ENCODE results near the gene MED12L. TPM values are rescaled to one million over a fixed set of nuclear protein-coding genes. Genes with fewer than 3 reads are reported as not detected.

MED12L gene
- total RNA-seq, 4 donors from 2014 or later = 1.6 to 23.7 (median 4.0) TPM

DNA sequence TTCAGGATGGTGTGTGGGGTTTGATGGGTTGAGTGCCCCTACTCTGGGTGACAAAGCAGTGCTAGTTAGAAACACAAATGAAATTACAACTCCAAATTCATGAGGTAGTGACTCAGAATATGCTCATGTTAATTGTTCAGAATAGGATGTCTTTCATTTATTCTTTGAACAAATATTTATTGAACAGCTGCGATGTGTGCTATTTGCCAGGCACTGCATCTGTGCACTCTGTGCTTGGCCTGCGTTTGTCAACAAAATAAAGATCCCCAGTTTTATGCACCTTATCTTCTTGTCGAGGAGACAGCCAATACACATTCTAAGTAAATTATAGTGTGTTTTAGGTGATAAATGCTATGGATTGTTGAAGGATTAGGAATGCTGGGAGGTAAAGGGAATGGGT is 27.3 kb downstream of the MED12L start:
- Histone ChIP-seq H3K9me3 (no peaks in the 10 kb centered on the region), H3K4me3 (replicated peaks in 1 of 3) (no peak overlapping the region), H3K27me3 (no peaks in the 10 kb centered on the region), H3K27ac (no peak overlapping the region), H3K36me3 (no peaks in the 10 kb centered on the region), H3K4me1 (no peaks in the 10 kb centered on the region)
- no peak for DNase-seq
- TF ChIP-seq POLR2A (IDR thresholded peaks at IDR 0.05) = no peak
- TF ChIP-seq, protein P1, sequence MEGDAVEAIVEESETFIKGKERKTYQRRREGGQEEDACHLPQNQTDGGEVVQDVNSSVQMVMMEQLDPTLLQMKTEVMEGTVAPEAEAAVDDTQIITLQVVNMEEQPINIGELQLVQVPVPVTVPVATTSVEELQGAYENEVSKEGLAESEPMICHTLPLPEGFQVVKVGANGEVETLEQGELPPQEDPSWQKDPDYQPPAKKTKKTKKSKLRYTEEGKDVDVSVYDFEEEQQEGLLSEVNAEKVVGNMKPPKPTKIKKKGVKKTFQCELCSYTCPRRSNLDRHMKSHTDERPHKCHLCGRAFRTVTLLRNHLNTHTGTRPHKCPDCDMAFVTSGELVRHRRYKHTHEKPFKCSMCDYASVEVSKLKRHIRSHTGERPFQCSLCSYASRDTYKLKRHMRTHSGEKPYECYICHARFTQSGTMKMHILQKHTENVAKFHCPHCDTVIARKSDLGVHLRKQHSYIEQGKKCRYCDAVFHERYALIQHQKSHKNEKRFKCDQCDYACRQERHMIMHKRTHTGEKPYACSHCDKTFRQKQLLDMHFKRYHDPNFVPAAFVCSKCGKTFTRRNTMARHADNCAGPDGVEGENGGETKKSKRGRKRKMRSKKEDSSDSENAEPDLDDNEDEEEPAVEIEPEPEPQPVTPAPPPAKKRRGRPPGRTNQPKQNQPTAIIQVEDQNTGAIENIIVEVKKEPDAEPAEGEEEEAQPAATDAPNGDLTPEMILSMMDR (IDR thresholded peaks at IDR 0.05) = no peak
- intact Hi-C loops (cut with DNase I) = no loop called here
- 91 to 93% methylated on average over 3 of the region's 3 CpGs for WGBS, 2 donors

DNA sequence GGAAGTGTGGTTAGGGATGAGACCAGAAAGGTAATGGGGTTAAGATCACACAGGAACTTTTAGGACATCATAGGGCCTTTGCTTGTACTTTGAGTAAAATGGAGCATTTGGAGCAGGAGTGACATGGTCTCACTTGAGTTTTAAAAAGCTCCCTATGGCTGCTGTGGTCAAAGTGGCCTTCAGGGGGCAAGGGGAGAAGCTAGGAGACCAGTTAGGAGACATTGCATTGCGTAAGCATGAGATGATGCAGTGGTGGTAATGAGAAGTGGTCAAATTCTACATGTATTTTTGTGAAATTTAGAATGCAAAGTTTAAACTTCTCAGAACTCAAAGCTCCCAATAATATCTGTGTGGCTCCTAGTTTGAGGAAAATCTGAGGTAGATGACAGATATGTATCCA is 27.9 kb downstream of the MED12L start:
- Histone ChIP-seq H3K27me3 (no peaks in the 10 kb centered on the region), H3K36me3 (no peaks in the 10 kb centered on the region), H3K4me1 (no peaks in the 10 kb centered on the region), H3K27ac (no peak overlapping the region), H3K4me3 (replicated peaks in 1 of 3) (no peak overlapping the region), H3K9me3 (no peaks in the 10 kb centered on the region)
- TF ChIP-seq, protein P1 (IDR thresholded peaks at IDR 0.05) = no peak
- TF ChIP-seq POLR2A (IDR thresholded peaks at IDR 0.05) = no peak
- intact Hi-C loops (cut with DNase I) = no loop called here
- DNase-seq = no peak
- WGBS, 2 donors = 90 to 94% methylated on average over 1 of the region's 1 CpG

DNA sequence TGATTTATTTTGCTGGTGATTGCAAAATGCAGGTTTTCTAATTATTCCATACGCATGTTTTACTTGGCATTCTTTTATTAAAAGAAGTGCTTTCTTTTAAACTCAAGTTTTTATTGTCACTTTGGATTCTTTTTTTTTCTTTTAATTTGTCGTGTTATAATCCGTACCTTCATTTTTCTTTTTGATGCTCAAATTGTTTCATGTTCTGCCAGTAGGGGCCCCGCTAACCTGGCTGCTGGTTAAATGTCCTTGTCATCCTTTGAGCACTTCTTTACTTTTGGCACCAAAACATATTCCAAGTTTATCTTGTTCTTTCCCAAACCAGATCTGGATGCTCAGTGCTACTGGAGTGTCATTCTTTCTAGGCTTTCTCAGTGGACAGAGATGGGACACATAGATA is 31.6 kb downstream of the MED12L start:
- Histone ChIP-seq H3K27me3 (no peaks in the 10 kb centered on the region), H3K9me3 (no peaks in the 10 kb centered on the region), H3K36me3 (no peaks in the 10 kb centered on the region), H3K4me1 (no peaks in the 10 kb centered on the region), H3K27ac (no peak overlapping the region), H3K4me3 (replicated peaks in 1 of 3) (no peak overlapping the region)
- WGBS, 2 donors = 93 to 95% methylated on average over 4 of the region's 4 CpGs
- intact Hi-C loops (cut with DNase I) = no loop called here
- TF ChIP-seq POLR2A (IDR thresholded peaks at IDR 0.05) = no peak
- TF ChIP-seq, protein P1 (IDR thresholded peaks at IDR 0.05) = no peak
- DNase-seq = no peak

DNA sequence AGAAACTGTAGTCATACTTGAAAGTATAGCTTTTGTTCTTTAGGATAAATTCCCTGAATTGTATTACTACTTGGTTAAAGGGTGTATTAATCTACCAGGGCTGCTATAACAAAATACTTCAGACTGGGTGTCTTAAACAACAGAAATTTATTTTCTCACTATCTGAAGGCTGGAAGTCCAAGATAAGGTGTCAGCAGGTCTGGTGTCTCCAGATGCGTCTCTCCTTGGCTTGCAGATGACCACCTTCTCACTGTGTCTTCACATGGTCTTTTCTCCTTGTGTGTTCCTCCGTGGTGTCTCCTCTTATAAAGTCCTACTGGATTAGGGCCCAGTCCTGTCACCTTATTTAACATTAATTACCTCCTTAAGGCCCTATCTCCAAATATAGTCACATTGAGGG is 33.7 kb downstream of the MED12L start:
- Histone ChIP-seq H3K4me1 (no peaks in the 10 kb centered on the region), H3K27me3 (no peaks in the 10 kb centered on the region), H3K27ac (no peak overlapping the region), H3K36me3 (no peaks in the 10 kb centered on the region), H3K4me3 (replicated peaks in 1 of 3) (no peak overlapping the region), H3K9me3 (no peaks in the 10 kb centered on the region)
- DNase-seq = no peak
- no peak for TF ChIP-seq POLR2A (IDR thresholded peaks at IDR 0.05)
- TF ChIP-seq, protein P1 (IDR thresholded peaks at IDR 0.05) = no peak
- 95% methylated on average over 2 of the region's 2 CpGs for WGBS, 2 donors
- intact Hi-C loops (cut with DNase I) = no loop called here

DNA sequence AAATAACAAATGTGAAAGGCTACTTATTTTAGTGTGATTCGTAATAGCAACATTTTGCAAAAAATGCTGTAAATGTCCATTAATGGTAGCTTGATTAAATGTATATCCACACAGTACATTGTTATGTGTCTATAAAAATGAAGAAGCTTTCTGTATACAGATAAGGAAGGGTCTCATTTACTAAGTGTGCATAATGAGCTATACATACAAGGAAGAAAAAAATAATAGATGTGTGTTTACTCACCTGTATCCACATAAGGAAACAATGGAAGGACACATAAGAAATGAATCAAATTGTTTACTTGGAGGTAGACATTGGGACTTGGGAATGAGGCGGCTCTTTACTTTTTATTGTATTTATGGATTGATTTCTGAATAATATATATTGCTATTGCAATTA is 34.9 kb downstream of the MED12L start:
- no peaks in the 10 kb centered on the region for H3K4me1 ChIP-seq
- no peaks in the 10 kb centered on the region for H3K27me3 ChIP-seq
- WGBS, 2 donors = 96 to 98% methylated on average over 2 of the region's 2 CpGs
- no peaks in the 10 kb centered on the region for H3K36me3 ChIP-seq
- H3K9me3 ChIP-seq = no peaks in the 10 kb centered on the region
- H3K27ac ChIP-seq = no peak overlapping the region
- DNase-seq = no peak
- TF ChIP-seq, protein P1 (IDR thresholded peaks at IDR 0.05) = no peak
- TF ChIP-seq POLR2A (IDR thresholded peaks at IDR 0.05) = no peak
- intact Hi-C loops (cut with DNase I) = no loop called here
- H3K4me3 ChIP-seq (replicated peaks in 1 of 3) = no peak overlapping the region

Measured in thyroid gland (tissue), 4 donors.